WTC11 (cell line): Measurements from ENCODE around the gene RNU1-3. TPM values are rescaled to one million over a fixed set of nuclear protein-coding genes. Genes with fewer than 3 reads are reported as not detected.

Experiments
- ATAC-seq: fragments of 200-7000 bp; cut with Tn5 transposase; 2 replicates; pipeline ENCODE4 v1.10.0; 2021; ENCODE audit warnings: mild to moderate bottlenecking, moderate library complexity
- CTCF ChIA-PET: fragments of 300-600 bp; sonication (Branson Sonifier 250); formaldehyde crosslinking; loops from one replicate; lab custom pipeline; 2021; ENCODE audit warnings: antibody characterized with exemption; lab: Charles Lee
- POLR2A ChIA-PET: fragments of 350-600 bp; sonication (Branson Sonifier 250); formaldehyde crosslinking; loops from one replicate; lab custom pipeline; 2021; ENCODE audit warnings: antibody characterized with exemption; lab: Charles Lee
- DNase-seq: peaks from one replicate; pipeline ENCODE4 v3.0.0; 2021; ENCODE audit warnings: low spot score
- H3K27ac Mint-ChIP-seq: 2 replicates; pipeline ENCODE4 v1.8.0; 2021; ENCODE audit warnings: mixed read lengths
- H3K27me3 Mint-ChIP-seq: 2 replicates; pipeline ENCODE4 v1.8.0; 2021; ENCODE audit warnings: low read depth, mild to moderate bottlenecking, moderate library complexity, mixed read lengths
- H3K36me3 Mint-ChIP-seq: 2 replicates; pipeline ENCODE4 v1.8.0; 2021; ENCODE audit warnings: mixed read lengths
- H3K4me1 Mint-ChIP-seq: 2 replicates; pipeline ENCODE4 v1.8.0; 2022; ENCODE audit warnings: mixed read lengths
- H3K4me3 Mint-ChIP-seq: 2 replicates; pipeline ENCODE4 v1.8.0; 2021; ENCODE audit warnings: mild to moderate bottlenecking, moderate library complexity, mixed read lengths
- H3K9me3 Mint-ChIP-seq: 2 replicates; pipeline ENCODE4 v1.8.0; 2021; ENCODE audit warnings: mixed read lengths
- JAZF1 ChIP-seq: fragments of 250-450 bp; sonication (Bioruptor Pico); IDR thresholded peaks from 2 replicates; pipeline ENCODE4 v1.9.0; 2021; ENCODE audit warnings: moderate library complexity, mild to moderate bottlenecking, inconsistent platforms
- NFATC4 ChIP-seq: fragments of 250-450 bp; sonication (Bioruptor Pico); IDR thresholded peaks from 2 replicates; pipeline ENCODE4 v1.9.0; 2021; ENCODE audit warnings: mild to moderate bottlenecking
- NFYB ChIP-seq: sonication (generic); formaldehyde crosslinking; conservative IDR thresholded peaks from 2 replicates; pipeline ENCODE4 v1.8.0; 2022; ENCODE audit warnings: low read depth, missing genetic modification reagents
- OVOL2 ChIP-seq: fragments of 250-450 bp; sonication (Bioruptor Pico); IDR thresholded peaks from 2 replicates; pipeline ENCODE4 v1.9.0; 2021; ENCODE audit warnings: mild to moderate bottlenecking, borderline replicate concordance
- PRRX2 ChIP-seq: fragments of 250-450 bp; sonication (Bioruptor Pico); IDR thresholded peaks from 2 replicates; pipeline ENCODE4 v1.8.0; 2021; ENCODE audit warnings: mild to moderate bottlenecking
- SMAD4 ChIP-seq: sonication (generic); formaldehyde crosslinking; IDR thresholded peaks from 2 replicates; pipeline ENCODE4 v1.8.0; 2022; ENCODE audit warnings: mild to moderate bottlenecking, missing genetic modification reagents
- TCF7 ChIP-seq: sonication (generic); formaldehyde crosslinking; IDR thresholded peaks from 2 replicates; pipeline ENCODE4 v1.8.0; 2022; ENCODE audit warnings: mild to moderate bottlenecking, low read depth, missing genetic modification reagents, moderate library complexity
- ZNF263 ChIP-seq: sonication (generic); formaldehyde crosslinking; IDR thresholded peaks from 2 replicates; pipeline ENCODE4 v1.8.1; 2022; ENCODE audit warnings: low read depth, mild to moderate bottlenecking, moderate library complexity, missing genetic modification reagents
- ZNF423 ChIP-seq: fragments of 250-450 bp; sonication (Bioruptor Pico); IDR thresholded peaks from 2 replicates; pipeline ENCODE4 v2.1.2; 2022; ENCODE audit warnings: mild to moderate bottlenecking, moderate library complexity
- ZNF671 ChIP-seq: fragments of 250-450 bp; sonication (Bioruptor Pico); IDR thresholded peaks from 2 replicates; pipeline ENCODE4 v1.8.0; 2021; ENCODE audit warnings: mild to moderate bottlenecking
- total RNA-seq: library from RNA; stranded (reverse); gene quantifications from 3 replicates; pipeline ENCODE4 v1.2.3, GENCODE V29; 2021
- TF ChIP-seq, protein P1 (sequence below): sonication (generic); formaldehyde crosslinking; IDR thresholded peaks from 2 replicates; pipeline ENCODE4 v1.8.0; 2022; ENCODE audit warnings: mild to moderate bottlenecking, missing genetic modification reagents
- TF ChIP-seq, protein P2 (sequence below): fragments of 250-450 bp; sonication (Bioruptor Pico); IDR thresholded peaks from 2 replicates; pipeline ENCODE4 v1.9.0; 2021; ENCODE audit warnings: mild to moderate bottlenecking
- TF ChIP-seq, protein P3 (sequence below): sonication (generic); formaldehyde crosslinking; IDR thresholded peaks from 2 replicates; pipeline ENCODE4 v1.8.1; 2022; ENCODE audit warnings: low read depth, mild to moderate bottlenecking, moderate library complexity, missing genetic modification reagents, borderline replicate concordance
- TF ChIP-seq, protein P4 (sequence below): fragments of 250-450 bp; sonication (Bioruptor Pico); IDR thresholded peaks from 2 replicates; pipeline ENCODE4 v2.1.2; 2022; ENCODE audit warnings: mild to moderate bottlenecking, moderate library complexity

Gene RNU1-3
- total RNA-seq, 1 experiment from 2014 or later: 1,197 TPM

DNA sequence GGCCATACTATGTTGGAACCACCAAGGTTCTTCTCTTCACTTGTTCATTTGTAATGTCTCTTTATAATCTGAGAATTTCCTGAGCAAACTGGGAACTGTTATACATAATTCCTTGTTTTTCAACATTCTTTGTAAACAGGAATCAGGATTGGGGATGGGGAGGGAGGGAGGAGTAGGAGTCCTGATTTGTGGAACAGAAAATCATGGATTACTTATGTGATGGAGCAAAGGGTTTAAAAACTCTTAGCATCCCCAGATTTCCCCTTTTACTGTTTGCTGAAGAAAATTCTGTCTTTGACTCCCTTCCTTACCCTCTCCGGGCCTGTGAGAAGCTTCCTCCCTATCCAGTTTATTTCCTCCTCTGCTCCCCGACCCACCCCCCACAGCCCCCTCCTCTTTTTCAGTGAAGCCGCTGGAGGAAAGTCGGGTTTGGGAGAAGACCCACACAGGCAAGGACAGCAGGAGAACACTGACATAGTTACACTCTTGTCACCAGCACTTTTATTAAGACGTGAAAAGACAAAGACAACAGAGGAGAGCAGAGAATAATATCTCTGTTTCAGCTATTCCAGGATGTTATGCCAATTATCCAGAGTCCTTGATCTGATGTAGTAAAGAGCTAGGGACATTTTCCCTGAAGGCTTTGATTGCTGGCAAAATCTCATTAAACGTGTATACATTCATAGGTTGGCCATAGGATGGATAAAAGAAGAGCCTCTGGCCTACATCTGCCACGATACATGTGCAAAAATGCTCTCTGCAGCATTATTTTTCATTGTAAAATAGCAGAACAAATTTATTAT lies 48.8 kb downstream of the RNU1-3 start (continued):
- TF ChIP-seq, protein P1, sequence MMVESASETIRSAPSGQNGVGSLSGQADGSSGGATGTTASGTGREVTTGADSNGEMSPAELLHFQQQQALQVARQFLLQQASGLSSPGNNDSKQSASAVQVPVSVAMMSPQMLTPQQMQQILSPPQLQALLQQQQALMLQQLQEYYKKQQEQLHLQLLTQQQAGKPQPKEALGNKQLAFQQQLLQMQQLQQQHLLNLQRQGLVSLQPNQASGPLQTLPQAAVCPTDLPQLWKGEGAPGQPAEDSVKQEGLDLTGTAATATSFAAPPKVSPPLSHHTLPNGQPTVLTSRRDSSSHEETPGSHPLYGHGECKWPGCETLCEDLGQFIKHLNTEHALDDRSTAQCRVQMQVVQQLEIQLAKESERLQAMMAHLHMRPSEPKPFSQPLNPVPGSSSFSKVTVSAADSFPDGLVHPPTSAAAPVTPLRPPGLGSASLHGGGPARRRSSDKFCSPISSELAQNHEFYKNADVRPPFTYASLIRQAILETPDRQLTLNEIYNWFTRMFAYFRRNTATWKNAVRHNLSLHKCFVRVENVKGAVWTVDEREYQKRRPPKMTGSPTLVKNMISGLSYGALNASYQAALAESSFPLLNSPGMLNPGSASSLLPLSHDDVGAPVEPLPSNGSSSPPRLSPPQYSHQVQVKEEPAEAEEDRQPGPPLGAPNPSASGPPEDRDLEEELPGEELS (CRISPR knock-in tag): no peak
- no peak for TF ChIP-seq ZNF423

DNA sequence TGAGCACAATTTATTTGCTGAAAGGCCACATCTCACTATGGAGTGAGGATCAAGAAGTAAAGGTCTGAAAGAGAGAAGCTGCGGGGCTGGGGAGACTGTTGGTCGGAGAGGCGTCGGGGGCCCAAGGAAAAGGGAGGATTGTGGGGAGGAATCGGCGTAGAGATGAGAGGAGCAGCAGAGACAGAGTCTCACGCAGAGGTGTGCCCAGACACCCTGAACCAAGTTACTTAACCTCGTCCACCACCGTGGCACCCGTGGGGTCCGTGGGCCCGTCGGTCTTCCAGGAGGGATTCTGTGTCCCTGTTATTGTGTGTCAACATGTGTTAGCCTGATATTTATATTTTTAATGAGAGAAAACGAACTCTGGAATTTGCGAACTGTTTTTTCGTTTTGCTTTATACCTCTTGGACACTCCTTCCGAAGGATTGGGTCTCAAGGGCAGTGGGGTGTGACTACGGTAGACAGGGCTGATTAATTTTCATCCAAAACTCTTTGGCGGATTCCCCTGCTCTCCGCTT lies 49.6 kb downstream of the RNU1-3 start:
- no peak for TF ChIP-seq SMAD4 (CRISPR knock-in tag)
- TF ChIP-seq NFATC4 (CRISPR knock-in tag): no peak
- TF ChIP-seq JAZF1: no peak
- no peak for TF ChIP-seq TCF7 (CRISPR knock-in tag)
- no peak for TF ChIP-seq ZNF671 (CRISPR knock-in tag)
- TF ChIP-seq, protein P2, sequence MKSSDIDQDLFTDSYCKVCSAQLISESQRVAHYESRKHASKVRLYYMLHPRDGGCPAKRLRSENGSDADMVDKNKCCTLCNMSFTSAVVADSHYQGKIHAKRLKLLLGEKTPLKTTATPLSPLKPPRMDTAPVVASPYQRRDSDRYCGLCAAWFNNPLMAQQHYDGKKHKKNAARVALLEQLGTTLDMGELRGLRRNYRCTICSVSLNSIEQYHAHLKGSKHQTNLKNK: no peak
- no peak for TF ChIP-seq OVOL2 (CRISPR knock-in tag)
- TF ChIP-seq, protein P3, sequence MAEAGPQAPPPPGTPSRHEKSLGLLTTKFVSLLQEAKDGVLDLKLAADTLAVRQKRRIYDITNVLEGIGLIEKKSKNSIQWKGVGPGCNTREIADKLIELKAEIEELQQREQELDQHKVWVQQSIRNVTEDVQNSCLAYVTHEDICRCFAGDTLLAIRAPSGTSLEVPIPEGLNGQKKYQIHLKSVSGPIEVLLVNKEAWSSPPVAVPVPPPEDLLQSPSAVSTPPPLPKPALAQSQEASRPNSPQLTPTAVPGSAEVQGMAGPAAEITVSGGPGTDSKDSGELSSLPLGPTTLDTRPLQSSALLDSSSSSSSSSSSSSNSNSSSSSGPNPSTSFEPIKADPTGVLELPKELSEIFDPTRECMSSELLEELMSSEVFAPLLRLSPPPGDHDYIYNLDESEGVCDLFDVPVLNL: no peak
- TF ChIP-seq NFYB (CRISPR knock-in tag): no peak
- TF ChIP-seq, protein P4, sequence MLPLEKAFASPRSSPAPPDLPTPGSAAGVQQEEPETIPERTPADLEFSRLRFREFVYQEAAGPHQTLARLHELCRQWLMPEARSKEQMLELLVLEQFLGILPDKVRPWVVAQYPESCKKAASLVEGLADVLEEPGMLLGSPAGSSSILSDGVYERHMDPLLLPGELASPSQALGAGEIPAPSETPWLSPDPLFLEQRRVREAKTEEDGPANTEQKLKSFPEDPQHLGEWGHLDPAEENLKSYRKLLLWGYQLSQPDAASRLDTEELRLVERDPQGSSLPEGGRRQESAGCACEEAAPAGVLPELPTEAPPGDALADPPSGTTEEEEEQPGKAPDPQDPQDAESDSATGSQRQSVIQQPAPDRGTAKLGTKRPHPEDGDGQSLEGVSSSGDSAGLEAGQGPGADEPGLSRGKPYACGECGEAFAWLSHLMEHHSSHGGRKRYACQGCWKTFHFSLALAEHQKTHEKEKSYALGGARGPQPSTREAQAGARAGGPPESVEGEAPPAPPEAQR (CRISPR knock-in tag): no peak
- TF ChIP-seq PRRX2 (CRISPR knock-in tag): no peak
- TF ChIP-seq ZNF263: no peak
- POLR2A ChIA-PET: no interaction called here
- Mint-ChIP-seq H3K36me3 (no peaks in the 10 kb centered on the region), H3K27ac (no peak overlapping the region), H3K4me3 (no peak overlapping the region), H3K9me3 (no peaks in the 10 kb centered on the region), H3K4me1 (no peaks in the 10 kb centered on the region), H3K27me3 (no peaks in the 10 kb centered on the region)
- no peak for ATAC-seq
- DNase-seq: peak; percentile 29
- CTCF ChIA-PET: interaction anchor here (0.9 to 2.4 kb wide), 3 partner anchors 8 to 334 kb away, joined by 4 to 18 read pairs (median 5); no protein-coding TSS in a partner anchor

Other genes with a start within 250 kb of the RNU1-3 start
- 0.07 to 0.41 TPM in 2 of 3 replicates, not detected in the other for gene SPATA21, start 229.5 kb downstream of the RNU1-3 start, total RNA-seq
- 29.8 to 33.9 TPM (median 30.4 TPM) in 3 replicates for gene NECAP2, start 226.2 kb downstream of the RNU1-3 start, total RNA-seq
- 1,028 to 1,267 TPM (median 1,197 TPM) in 3 replicates for gene RNU1-1, start 152.7 kb downstream of the RNU1-3 start, total RNA-seq
- gene NBPF1, start 53.4 kb downstream of the RNU1-3 start, total RNA-seq: 17.5 to 18.3 TPM (median 17.9 TPM) in 3 replicates
- gene RNU1-4, start 73.6 kb upstream of the RNU1-3 start, total RNA-seq: 1,028 to 1,267 TPM (median 1,197 TPM) in 3 replicates
- 1,028 to 1,267 TPM (median 1,197 TPM) in 3 replicates for gene RNU1-2, start 229.0 kb upstream of the RNU1-3 start, total RNA-seq